Adrenal gland (tissue), 12 donors: ENCODE data around the gene SYCE1L. TPM values are rescaled to one million over a fixed set of nuclear protein-coding genes. Genes with fewer than 3 reads are reported as not detected.

Experiments
- DNase-seq, 7 donors: peaks; one replicate each; pipeline ENCODE4 v3.0.0-alpha.2; 2019 to 2020
- H3K27ac ChIP-seq, 5 donors: fragments of 200-600 bp; sonication (generic) in 4 of 5; 1 replicate in 3 of 5; 2 replicates in 2 of 5; pipeline versions ENCODE4 v1.5.1 to v1.8.0; 2016 to 2020; ENCODE audit warnings: mild to moderate bottlenecking in 1 of 5
- H3K27me3 ChIP-seq: fragments of 200-600 bp; 2 replicates; pipeline ENCODE4 v1.8.0; 2021
- H3K36me3 ChIP-seq, 2 donors: fragments of 200-600 bp; replicated peaks in 1 of 2; 1 replicate in 1 of 2; 2 replicates in 1 of 2; pipeline versions ENCODE4 v1.5.1 to v1.8.0; 2018 to 2022
- H3K4me1 ChIP-seq, 2 donors: fragments of 200-600 bp; replicated peaks in 1 of 2; 1 replicate in 1 of 2; 2 replicates in 1 of 2; pipeline versions ENCODE4 v1.5.1 to v1.8.0; 2018 to 2021
- H3K4me3 ChIP-seq, 4 donors: fragments of 200-600 bp; sonication (generic) in 3 of 4; one replicate each; pipeline ENCODE4 v1.5.1; 2016 to 2018
- H3K9me3 ChIP-seq, 3 donors: fragments of 200-600 bp; sonication (generic) in 1 of 3; replicated peaks in 1 of 3; 1 replicate in 2 of 3; 2 replicates in 1 of 3; pipeline versions ENCODE4 v1.5.1 to v1.8.0; 2016 to 2021
- CTCF ChIP-seq, 6 experiments: fragments of 450-650 bp in 4 of 6; fragments of 200-600 bp in 2 of 6; sonication (generic) in 1 of 6; IDR thresholded peaks; 1 replicate in 5 of 6; 2 replicates in 1 of 6; pipeline versions ENCODE4 v1.5.1 to v1.8.0; 2016 to 2021; ENCODE audit warnings: antibody characterized with exemption in 6 of 6, mild to moderate bottlenecking in 2 of 6, moderate library complexity in 1 of 6
- POLR2A ChIP-seq, 2 donors: fragments of 450-650 bp; IDR thresholded peaks; one replicate each; pipeline ENCODE4 v1.6.1; 2017; ENCODE audit warnings: antibody characterized with exemption in 2 of 2, mild to moderate bottlenecking in 2 of 2, moderate library complexity in 1 of 2
- WGBS, 4 donors: extraction: QIAGEN DNeasy Blood & Tissue Kit in 2 of 4; methylation state at CpG; one replicate each; pipeline versions ENCODE4 v1.1.5 to v1.1.7; 2013 to 2017; 5-methylcytosine and 5-hydroxymethylcytosine counted together
- intact Hi-C, 2 donors: fragments of 100-400 bp; cut with DNase I; formaldehyde crosslinking; loops; one replicate each; pipeline versions ENCODE4 v1.14.1 to v1.15.0; 2022 to 2023
- polyA plus RNA-seq, 3 donors: library from polyadenylated mRNA; stranded (reverse); fragments of 200-250 nt in 2 of 3; fragments of 350-450 nt in 1 of 3; fragmentation: Illumina TruSeq in 1 of 3; extraction: RNeasy Lipid Tissue Mini Kit (QIAGEN cat#74804) in 1 of 3; gene quantifications; one replicate each; pipeline ENCODE4 v1.2.3, GENCODE V29; 2013 to 2014
- total RNA-seq, 9 donors: library from RNA; depleted of rRNA in 4 of 9; stranded (reverse); fragments of >200 nt in 4 of 9; fragments of 120-200 nt in 1 of 9; fragmentation: NEBNext Ultra II Directional in 1 of 9; extraction: Animal tissue kit (Norgen Biotek cat#: 25700) in 1 of 9; gene quantifications; one replicate each; pipeline versions ENCODE4 v1.1.0 to v1.2.4, GENCODE V29; 2013 to 2023
- donor health status: healthy with polysubstance abuse.
- donor health status: Bipolar disorder and iron deficiency.
- donor health status: DM: yes; HTN: yes; CAD: no.
- donor health status: DM: no; HTN: no; CAD: no.
- donor health status: DM: no; HTN: no; CAD: no.
- donor health status: DM: yes; HTN: yes; CAD: no.

The SYCE1L gene
- total and polyA plus RNA-seq, 12 donors, result 0.42 to 10.8 (median 2.2) TPM; not detected in 3

GRCh38 chr16:77190478-77191258, 8.5 kb upstream of the SYCE1L start, which contains the start of gene MON1B:
MON1B (plus strand) TSS chr16:77191190; CDS start chr16:77191486, 296 bp downstream.
- Histone ChIP-seq H3K4me3 (peak within 1 kb of the TSS; percentile 58 to 99 (median 74)), H3K36me3 (peaks cover 0 to 19% of the 10 kb centered on the region in 2 donors), H3K4me1 (peaks cover 13 to 16% of the 10 kb centered on the region in 2 donors), H3K27ac (peak within 1 kb of the TSS; percentile 86 to 98 (median 97)), H3K27me3 (no peaks in the 10 kb centered on the region), H3K9me3 (no peaks in the 10 kb centered on the region)
- DNase-seq, result peak; percentile 96 to 100 (median 99)
- TF ChIP-seq CTCF (IDR thresholded peaks at IDR 0.05), result peak in 1 of 6 experiments; percentile 22
- TF ChIP-seq POLR2A (IDR thresholded peaks at IDR 0.05), result peak; percentile 72 to 85
- intact Hi-C loops, result no loop called here
- 0 to 1% (median 0%) methylated on average over 26 to 63 of the region's 63 CpGs for WGBS, 4 donors

- 4 to 13% (median 6%) methylated on average over 9 to 24 of the region's 24 CpGs for WGBS, 4 donors
- Histone ChIP-seq H3K27me3 (no peaks in the 10 kb centered on the region), H3K4me3 (peak overlapping the region; percentile 52 to 99 (median 69)), H3K9me3 (no peaks in the 10 kb centered on the region), H3K36me3 (peaks cover 0 to 25% of the 10 kb centered on the region in 2 donors), H3K27ac (peak overlapping the region; percentile 86 to 98 (median 97)), H3K4me1 (peaks cover 13 to 16% of the 10 kb centered on the region in 2 donors)
- TF ChIP-seq POLR2A (IDR thresholded peaks at IDR 0.05), result no peak
- TF ChIP-seq CTCF (IDR thresholded peaks at IDR 0.05), result no peak
- intact Hi-C loops, result no loop called here
- DNase-seq, result peak; percentile 24 to 71 (median 40)
Observed at GRCh38 chr16:77191259-77191969, 7.8 kb upstream of the SYCE1L start.

- intact Hi-C loops, result no loop called here
- TF ChIP-seq CTCF (IDR thresholded peaks at IDR 0.05) (no peak), POLR2A (IDR thresholded peaks at IDR 0.05) (no peak)
Observed at GRCh38 chr16:77193377-77193776, 5.8 kb upstream of the SYCE1L start.

More at GRCh38 chr16:77193377-77193776, 5.8 kb upstream of the SYCE1L start:
- Histone ChIP-seq H3K27ac (no peak overlapping the region), H3K27me3 (no peaks in the 10 kb centered on the region), H3K4me3 (no peak overlapping the region), H3K4me1 (peaks cover 13 to 16% of the 10 kb centered on the region in 2 donors), H3K36me3 (peaks cover 0 to 44% of the 10 kb centered on the region in 2 donors), H3K9me3 (no peaks in the 10 kb centered on the region)
- 95 to 100% (median 98%) methylated on average over 10 to 13 of the region's 13 CpGs for WGBS, 4 donors
- DNase-seq, result no peak
